ENCODE measurements around the gene HM13.
"Not testable (repeated sequence)": the region's sequence is repeated elsewhere in the genome, so short reads cannot be mapped to it uniquely, and the experiment has no call there.

Gene HM13

DNA sequence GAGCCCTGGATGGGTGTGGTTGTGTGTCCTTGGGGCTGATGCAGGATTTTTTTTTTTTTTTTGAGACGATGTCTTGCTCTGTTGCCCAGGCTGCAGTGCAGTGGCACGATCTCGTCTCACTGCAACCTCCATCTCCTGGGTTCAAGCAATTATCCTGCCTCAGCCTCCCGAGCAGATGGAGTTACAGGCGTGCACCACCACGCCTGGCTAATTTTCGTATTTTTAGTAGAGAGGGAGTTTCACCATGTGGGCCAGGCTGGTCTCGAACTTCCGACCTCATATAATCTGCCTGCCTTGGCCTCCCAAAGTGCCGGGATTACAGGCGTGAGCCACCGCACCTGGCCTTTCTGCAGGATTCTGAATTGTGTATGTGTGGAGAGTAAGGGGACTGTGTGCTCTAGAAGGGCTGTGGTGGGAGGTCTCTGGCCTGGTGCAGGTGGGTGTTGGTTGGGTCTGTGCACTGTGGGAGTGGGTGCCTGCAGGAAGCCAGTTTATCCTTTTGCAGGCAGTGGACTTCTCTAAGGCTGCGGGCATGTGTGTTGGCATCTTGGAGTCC lies 79.8 kb downstream of the HM13 start:
- no peak for FAIRE-seq

- no peak for FAIRE-seq
These were observed 80.5 kb downstream of the HM13 start for GRCh38 chr20:31594558-31595379.

- no peak for FAIRE-seq
These were observed 81.1 kb downstream of the HM13 start for GRCh38 chr20:31595380-31595653.

DNA sequence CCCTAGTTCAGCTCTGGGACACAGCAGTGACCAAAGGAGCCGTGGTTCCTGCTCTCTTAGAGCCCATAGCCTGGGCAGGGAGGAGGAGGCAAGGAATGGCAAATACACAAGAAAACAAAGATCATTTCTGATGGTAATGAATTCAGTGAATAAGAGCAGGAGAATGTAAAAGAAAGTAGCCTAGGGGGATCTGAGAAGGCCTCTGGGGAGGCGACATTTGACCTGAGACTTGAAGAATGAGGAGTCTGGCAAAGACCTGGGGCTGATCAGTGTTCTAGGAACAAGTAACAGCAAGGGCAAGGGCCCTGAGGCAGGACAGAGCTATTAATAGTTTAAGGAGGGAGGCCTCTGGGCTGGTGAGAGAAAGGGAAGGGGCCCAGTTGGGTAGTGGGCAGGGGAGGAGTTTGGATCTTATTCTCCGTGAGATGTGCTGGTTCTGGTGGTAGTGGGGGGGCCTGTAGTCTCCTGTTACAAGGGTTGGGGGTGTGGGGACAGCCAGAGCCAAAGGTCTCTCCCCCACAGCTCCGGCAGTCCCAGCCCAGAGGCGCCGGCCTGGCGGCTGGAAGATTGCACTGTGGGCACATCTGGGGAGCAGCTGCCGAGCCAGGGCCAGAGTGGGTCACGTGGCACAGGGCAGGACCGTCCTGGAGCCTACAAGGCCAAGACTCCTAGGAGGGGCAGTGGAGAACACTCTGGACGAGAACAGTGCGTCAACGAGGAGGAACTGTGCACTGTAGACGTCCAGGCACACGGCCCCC lies 81.6 kb downstream of the HM13 start:
- no peak for FAIRE-seq

GRCh38 chr20:31596412-31596715 lies 82.1 kb downstream of the HM13 start:
- not testable (repeated sequence) for FAIRE-seq

GRCh38 chr20:31596831-31597480 lies 82.7 kb downstream of the HM13 start:
- FAIRE-seq: no peak

DNA sequence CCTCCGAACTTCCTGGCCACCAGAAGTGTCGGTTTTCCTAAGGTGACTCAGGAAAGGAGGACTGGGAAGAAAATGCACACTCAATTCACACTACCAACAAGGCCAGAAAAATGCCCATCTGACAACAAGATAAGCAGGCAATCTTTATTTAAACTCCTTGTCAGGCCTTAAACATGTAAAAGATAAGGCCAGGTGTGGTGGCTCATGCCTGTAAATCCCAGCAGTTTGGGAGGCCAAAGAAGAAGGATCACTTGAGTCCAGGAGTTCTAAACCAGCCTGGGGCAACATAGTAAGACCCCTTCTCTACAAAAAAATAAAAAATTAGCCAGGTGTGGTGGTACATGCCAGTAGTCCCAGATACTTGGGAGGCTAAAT lies 83.2 kb downstream of the HM13 start:
- FAIRE-seq: no peak

- FAIRE-seq: no peak
These were observed 88.2 kb downstream of the HM13 start for GRCh38 chr20:31602431-31602778.

- no peak for FAIRE-seq
These were observed 88.7 kb downstream of the HM13 start for GRCh38 chr20:31602779-31603441.

DNA sequence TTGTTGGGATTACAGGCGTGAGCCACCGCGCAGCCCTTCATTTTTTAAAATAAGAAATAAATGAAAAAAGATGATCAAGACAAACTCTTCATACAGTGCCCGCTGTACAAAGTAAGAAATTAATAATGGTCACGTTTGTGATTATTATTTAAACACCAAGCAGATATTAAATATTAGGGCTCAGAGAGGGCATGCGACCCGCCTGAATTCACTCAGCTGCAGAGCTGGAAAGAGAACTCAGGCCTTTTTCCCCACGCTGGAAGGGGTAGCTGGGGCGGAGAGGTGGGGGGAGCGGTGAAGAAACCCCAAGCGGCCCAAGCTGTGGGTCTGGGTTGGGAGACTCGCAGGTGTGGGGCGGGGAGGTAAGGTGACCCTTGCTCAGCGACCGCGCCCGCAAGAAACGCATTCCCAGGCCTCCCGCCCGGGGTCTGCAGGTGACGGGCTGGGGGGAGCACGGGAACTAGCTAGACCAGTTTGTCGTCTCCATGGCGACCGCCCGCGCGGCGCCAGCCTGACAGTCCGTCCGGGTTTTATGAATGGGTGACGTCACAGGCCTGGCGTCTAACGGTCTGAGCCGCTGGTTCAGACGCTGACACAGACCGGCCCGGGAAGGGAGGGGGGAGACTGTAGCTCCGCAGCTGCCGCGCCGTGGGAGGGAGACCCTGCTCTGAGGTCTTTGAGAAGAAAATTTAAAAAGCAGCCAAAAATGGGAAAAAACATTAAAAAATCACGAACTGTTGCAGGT lies 89.8 kb downstream of the HM13 start:
- no peak for FAIRE-seq

DNA sequence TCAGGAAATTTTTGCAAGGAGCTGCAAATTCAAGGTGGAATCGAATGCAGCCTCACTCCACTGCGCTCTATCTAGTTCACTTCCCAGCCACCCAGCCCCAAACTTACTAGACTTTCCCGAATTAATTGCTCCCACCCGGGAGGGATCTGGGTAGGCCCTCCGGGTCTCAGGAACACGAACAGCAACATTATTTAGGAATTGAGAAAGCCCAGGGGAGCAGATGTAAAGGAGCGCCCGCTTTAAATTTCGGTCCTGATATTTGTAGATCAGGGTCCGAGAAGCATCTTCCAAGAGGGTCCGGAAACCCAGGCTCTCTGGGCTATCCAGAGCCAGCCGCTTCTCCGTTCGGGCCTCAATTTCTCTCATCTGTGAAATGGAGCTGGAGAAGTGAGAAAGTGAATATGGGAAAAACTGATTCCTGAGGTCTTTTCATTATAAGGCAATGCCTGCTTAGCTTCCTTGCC lies 90.4 kb downstream of the HM13 start:
- FAIRE-seq: no peak

DNA sequence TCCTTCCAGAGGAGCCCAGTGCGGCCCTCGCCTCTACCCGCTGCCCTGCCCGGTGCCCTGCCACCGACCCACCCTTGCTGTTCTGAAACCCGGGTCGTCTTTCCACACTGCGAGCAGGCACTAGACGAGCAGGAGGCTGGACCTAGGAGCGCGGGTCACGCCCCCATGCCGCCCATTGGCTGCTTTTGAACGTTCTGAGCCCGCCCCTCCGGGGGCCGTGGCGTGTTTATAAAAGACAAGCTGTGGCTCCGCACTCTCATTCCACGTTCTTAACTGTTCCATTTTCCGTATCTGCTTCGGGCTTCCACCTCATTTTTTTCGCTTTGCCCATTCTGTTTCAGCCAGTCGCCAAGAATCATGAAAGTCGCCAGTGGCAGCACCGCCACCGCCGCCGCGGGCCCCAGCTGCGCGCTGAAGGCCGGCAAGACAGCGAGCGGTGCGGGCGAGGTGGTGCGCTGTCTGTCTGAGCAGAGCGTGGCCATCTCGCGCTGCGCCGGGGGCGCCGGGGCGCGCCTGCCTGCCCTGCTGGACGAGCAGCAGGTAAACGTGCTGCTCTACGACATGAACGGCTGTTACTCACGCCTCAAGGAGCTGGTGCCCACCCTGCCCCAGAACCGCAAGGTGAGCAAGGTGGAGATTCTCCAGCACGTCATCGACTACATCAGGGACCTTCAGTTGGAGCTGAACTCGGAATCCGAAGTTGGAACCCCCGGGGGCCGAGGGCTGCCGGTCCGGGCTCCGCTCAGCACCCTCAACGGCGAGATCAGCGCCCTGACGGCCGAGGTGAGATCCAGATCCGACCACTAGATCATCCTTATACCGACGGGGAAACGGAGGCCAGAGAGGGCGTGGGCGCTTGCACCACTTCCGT lies 91.0 kb downstream of the HM13 start, which contains the start of gene ID1:
TSS of gene ID1 (plus strand) at position 259 of the 871 bp plus-strand sequence. CDS start at position 358, 99 bp downstream.
- FAIRE-seq: no peak

DNA sequence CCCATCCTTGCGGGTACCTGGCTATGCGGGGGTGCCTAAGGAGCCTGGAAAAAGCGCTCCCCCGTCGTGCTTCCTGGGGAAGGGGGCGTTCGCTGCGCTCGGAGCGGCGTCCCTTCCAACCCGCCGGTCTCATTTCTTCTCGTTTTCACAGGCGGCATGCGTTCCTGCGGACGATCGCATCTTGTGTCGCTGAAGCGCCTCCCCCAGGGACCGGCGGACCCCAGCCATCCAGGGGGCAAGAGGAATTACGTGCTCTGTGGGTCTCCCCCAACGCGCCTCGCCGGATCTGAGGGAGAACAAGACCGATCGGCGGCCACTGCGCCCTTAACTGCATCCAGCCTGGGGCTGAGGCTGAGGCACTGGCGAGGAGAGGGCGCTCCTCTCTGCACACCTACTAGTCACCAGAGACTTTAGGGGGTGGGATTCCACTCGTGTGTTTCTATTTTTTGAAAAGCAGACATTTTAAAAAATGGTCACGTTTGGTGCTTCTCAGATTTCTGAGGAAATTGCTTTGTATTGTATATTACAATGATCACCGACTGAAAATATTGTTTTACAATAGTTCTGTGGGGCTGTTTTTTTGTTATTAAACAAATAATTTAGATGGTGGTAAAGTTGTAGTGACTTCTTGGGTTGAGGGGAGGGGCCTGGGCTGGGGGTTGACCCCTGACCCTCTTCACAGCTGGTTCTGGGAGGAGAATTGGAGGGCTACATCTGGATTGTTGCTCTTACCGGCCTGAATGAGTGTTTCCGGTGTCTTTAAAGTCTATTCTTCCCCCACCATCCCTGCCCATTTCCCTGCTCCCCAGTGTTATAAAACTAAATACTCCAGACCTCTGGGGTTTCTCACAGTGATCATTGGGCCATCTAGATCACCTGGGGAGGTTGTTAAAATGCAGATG lies 91.9 kb downstream of the HM13 start:
- FAIRE-seq: no peak

DNA sequence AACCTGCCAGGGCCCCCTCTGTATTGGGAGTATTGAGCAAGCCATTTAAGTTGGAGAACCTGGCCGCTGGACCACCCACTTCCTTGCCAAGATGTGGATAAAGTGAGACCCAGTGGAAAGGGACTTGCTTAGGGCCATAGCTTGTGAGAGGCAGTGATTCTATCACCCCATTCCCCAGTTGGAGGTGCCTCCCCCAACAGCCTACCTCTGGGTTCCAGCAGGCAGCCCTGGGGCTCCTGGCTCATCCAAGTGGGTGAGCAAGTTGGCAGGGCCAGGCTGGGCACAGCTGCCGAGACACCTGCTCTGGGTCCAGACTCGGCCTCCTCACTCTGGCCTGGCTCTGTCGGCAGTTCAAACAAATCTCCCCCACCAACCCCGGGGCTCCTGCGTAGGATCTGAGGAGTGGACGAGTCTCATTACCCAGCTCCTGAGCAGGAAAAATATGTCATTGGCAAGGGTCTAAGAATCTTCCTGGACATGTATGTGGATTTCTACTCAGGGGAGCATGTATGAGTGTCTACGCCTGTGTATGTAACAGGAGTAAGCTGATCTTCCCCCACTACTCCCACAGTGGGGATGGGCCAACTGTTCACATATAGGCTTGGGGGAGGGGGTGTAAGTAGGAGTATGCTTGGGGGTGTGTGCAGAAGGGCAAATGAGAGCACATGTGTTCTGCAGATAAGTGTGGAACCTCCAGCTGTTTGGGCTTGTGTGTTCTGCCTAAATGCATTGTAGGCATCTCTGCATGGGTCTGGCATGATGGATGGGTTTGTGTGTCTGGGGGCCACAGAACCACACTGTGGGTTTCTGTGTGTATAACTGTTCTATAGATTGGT lies 92.8 kb downstream of the HM13 start:
- FAIRE-seq: no peak

DNA sequence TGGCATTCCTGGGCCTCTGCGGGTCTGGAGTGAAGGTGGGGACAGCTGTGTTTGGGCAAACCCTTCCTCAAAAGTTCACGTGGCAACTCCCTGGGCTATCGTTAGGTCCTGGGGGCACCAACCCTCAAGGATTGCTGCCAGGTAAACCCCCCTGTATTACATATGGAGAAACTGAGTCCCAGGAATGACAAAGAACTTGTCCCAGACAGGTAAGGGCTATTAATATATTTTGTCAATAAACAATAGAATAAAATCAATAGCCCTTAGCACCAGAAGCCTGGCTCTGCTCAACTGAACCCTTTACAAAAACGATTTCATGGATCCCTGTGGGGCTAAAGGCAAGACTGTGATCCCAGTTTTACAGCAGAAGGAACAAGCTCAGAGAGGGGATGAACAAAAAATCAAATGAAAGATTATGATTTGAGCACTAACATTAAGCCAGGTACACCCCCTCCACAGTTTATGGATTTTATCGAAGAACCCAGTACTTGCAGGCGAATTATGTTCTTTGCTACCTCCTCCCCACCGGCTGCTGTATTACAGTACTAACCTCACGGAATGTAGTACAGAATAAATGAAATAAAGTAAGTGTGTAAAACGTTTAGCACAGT lies 93.5 kb downstream of the HM13 start:
- no peak for FAIRE-seq

GRCh38 chr20:31608251-31608945 lies 94.2 kb downstream of the HM13 start:
- no peak for FAIRE-seq

GRCh38 chr20:31612271-31612640 lies 98.0 kb downstream of the HM13 start:
- not testable (repeated sequence) for FAIRE-seq

GRCh38 chr20:31615416-31615815 lies 101.2 kb downstream of the HM13 start:
- no peak for FAIRE-seq
